Panc1 (cell line): ENCODE results near the gene SPCS2.

Experiments used
- CTCF ChIP-seq: fragments of 450-650 bp; IDR thresholded peaks from 2 replicates; pipeline ENCODE4 v1.5.1; 2017; ENCODE audit warnings: mild to moderate bottlenecking
- POLR2AphosphoS5 ChIP-seq: IDR thresholded peaks from 2 replicates; pipeline ENCODE4 v1.6.1; 2012; ENCODE audit warnings: mild to moderate bottlenecking, low read depth, low read length, moderate library complexity
- REST ChIP-seq, 2 experiments: IDR thresholded peaks; 2 replicates each; pipeline ENCODE4 v1.6.1; 2011 to 2012; ENCODE audit warnings: low read depth in 2 of 2, control low read depth in 1 of 2, low read length in 1 of 2, mild to moderate bottlenecking in 1 of 2, moderate library complexity in 1 of 2; ENCODE audit not compliant: insufficient read depth in 1 of 2
- SIN3A ChIP-seq: IDR thresholded peaks from 2 replicates; pipeline ENCODE4 v1.6.1; 2012; ENCODE audit warnings: low read depth, mild to moderate bottlenecking, low read length, moderate library complexity, borderline replicate concordance; ENCODE audit not compliant: insufficient read depth
- TCF7L2 ChIP-seq: IDR thresholded peaks from 2 replicates; pipeline ENCODE4 v1.6.1; 2011; ENCODE audit warnings: mild to moderate bottlenecking, low read depth, low read length, inconsistent platforms

- no peak for TF ChIP-seq CTCF
- no peak for TF ChIP-seq SIN3A
- TF ChIP-seq TCF7L2: no peak
- no peak for TF ChIP-seq POLR2AphosphoS5
- TF ChIP-seq REST (IDR thresholded peaks at IDR 0.05; ENCODE audit: insufficient read depth in 1 of 2, low read depth in 2 of 2, low read length in 1 of 2): no peak
These were observed 74.5 kb downstream of the SPCS2 start for GRCh38 chr11:75023446-75024067.
